GM23248 (cell line): ENCODE data around the gene TIGD6.

Experiments used
- EZH2 ChIP-seq: fragments of 200-600 bp; sonication (generic); IDR thresholded peaks from 2 replicates; pipeline ENCODE4 v1.6.1; 2018; ENCODE audit warnings: antibody characterized with exemption, mild to moderate bottlenecking; ENCODE audit not compliant: insufficient read depth, poor library complexity, severe bottlenecking
- EZH2phosphoT487 ChIP-seq: fragments of 200-600 bp; sonication (generic); IDR thresholded peaks from 2 replicates; pipeline ENCODE4 v1.6.1; 2018; ENCODE audit warnings: antibody characterized with exemption, moderate library complexity, mild to moderate bottlenecking, low read depth; ENCODE audit not compliant: insufficient read depth

DNA sequence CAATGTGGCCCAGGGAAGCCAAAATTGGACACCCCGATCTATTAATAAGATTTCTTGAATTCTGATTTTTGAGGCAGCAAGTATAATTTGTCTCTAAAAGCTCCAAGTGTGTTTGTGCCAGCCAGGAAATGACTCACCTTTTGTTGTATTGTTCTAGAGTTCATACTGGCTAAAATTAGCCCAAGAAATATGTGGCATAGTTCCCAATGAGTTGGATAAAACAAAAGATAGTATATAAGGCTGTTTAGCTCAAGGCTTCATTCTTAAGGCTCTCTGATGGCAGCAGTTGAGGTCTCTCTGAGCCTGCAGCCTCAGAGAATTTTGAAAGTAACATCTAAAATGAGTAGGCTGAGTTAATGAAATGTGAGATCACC, 21.7 kb upstream of the TIGD6 start:
- no peak for TF ChIP-seq EZH2
- no peak for TF ChIP-seq EZH2phosphoT487
